KMS-11 (cell line): ENCODE data around the gene LRRC53.

Experiments used
- H2AFZ ChIP-seq: fragments of 200-600 bp; sonication (generic); 2 replicates; pipeline ENCODE4 v1.6.1; 2016; ENCODE audit warnings: antibody characterized with exemption, mixed run types, low read depth
- H3K27ac ChIP-seq: fragments of 200-600 bp; sonication (generic); 2 replicates; pipeline ENCODE4 v1.6.1; 2016; ENCODE audit warnings: mild to moderate bottlenecking, mixed run types
- H3K27me3 ChIP-seq: fragments of 200-600 bp; sonication (generic); 2 replicates; pipeline ENCODE4 v1.6.1; 2017; ENCODE audit warnings: mild to moderate bottlenecking, low read depth, mixed run types, moderate library complexity; ENCODE audit not compliant: insufficient read depth
- H3K36me3 ChIP-seq: fragments of 200-600 bp; sonication (generic); 2 replicates; pipeline ENCODE4 v1.6.1; 2017; ENCODE audit warnings: mild to moderate bottlenecking, mixed run types; ENCODE audit not compliant: insufficient read depth
- H3K4me1 ChIP-seq: fragments of 200-600 bp; sonication (generic); 2 replicates; pipeline ENCODE4 v1.6.1; 2016; ENCODE audit warnings: mild to moderate bottlenecking, low read depth, mixed run types; ENCODE audit not compliant: poor library complexity, severe bottlenecking
- H3K4me2 ChIP-seq: fragments of 200-600 bp; sonication (generic); 2 replicates; pipeline ENCODE4 v1.7.0; 2016; ENCODE audit warnings: mild to moderate bottlenecking, mixed run types
- H3K4me3 ChIP-seq: fragments of 200-600 bp; sonication (generic); IDR thresholded peaks from 2 replicates; pipeline ENCODE4 v1.6.1; 2017; ENCODE audit warnings: low read depth, low read length, mixed read lengths; ENCODE audit not compliant: insufficient read depth
- H3K79me2 ChIP-seq: fragments of 200-600 bp; sonication (generic); 2 replicates; pipeline ENCODE4 v1.6.1; 2016; ENCODE audit warnings: low read depth, mixed run types; ENCODE audit not compliant: insufficient read depth
- H3K9ac ChIP-seq: fragments of 200-600 bp; sonication (generic); 2 replicates; pipeline ENCODE4 v1.6.1; 2016; ENCODE audit warnings: mild to moderate bottlenecking, mixed run types
- H4K20me1 ChIP-seq: fragments of 200-600 bp; sonication (generic); 2 replicates; pipeline ENCODE4 v1.6.1; 2016; ENCODE audit warnings: mild to moderate bottlenecking, mixed run types; ENCODE audit not compliant: insufficient read depth
- TF ChIP-seq, protein P1 (sequence below): fragments of 200-600 bp; sonication (generic); conservative IDR thresholded peaks from 2 replicates; pipeline ENCODE4 v1.6.1; 2017; ENCODE audit warnings: low read depth, mild to moderate bottlenecking, antibody characterized with exemption, low read length, moderate library complexity, mixed read lengths

LRRC53 gene, protein sequence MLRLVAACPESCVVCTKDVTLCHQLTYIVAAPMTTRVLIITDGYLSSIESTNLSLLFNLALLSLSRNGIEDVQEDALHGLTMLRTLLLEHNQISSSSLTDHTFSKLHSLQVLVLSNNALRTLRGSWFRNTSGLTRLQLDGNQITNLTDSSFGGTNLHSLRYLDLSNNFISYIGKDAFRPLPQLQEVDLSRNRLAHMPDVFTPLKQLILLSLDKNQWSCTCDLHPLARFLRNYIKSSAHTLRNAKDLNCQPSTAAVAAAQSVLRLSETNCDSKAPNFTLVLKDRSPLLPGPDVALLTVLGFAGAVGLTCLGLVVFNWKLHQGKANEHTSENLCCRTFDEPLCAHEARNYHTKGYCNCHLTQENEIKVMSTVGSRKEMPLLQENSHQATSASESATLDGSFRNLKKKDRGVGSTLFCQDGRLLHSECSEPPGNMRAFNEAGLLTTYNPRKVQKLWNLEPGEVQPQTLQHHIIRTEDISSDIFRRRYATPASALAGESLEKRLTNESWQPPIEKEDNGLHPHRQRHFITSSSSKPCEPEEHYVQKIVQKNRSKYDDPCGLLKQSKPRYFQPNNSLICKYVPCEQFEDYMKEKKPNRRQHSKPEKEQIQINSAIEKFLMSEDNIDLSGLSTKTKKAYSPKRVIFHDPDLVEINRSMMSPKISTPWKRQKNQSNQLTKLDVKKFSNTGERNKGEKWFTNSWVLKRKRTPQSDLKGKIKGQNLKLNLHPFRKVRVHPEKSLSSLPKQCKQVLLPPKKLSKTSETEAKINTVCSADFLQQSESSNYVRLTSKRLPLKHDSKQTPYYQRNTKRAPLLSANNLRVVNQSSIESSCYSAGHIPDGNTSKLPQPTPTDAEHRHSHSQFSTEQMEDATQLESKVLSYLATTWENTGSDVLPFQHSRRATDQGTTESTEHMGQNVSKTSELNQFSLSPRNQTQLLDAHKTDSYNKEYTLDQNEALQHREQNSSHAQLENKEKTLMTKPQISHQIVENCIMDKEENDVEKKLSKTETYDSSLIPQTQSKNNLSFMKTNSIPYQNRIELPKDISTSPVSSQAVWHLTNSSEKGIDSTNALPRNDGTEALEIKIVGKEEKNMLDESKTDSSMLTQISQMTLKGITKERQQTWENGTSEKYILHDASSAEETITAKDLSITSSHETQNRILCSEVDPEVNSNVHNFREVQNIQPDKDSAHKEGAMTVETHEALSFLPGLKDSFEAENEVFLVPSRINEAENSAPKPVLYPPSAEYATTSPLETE

DNA sequence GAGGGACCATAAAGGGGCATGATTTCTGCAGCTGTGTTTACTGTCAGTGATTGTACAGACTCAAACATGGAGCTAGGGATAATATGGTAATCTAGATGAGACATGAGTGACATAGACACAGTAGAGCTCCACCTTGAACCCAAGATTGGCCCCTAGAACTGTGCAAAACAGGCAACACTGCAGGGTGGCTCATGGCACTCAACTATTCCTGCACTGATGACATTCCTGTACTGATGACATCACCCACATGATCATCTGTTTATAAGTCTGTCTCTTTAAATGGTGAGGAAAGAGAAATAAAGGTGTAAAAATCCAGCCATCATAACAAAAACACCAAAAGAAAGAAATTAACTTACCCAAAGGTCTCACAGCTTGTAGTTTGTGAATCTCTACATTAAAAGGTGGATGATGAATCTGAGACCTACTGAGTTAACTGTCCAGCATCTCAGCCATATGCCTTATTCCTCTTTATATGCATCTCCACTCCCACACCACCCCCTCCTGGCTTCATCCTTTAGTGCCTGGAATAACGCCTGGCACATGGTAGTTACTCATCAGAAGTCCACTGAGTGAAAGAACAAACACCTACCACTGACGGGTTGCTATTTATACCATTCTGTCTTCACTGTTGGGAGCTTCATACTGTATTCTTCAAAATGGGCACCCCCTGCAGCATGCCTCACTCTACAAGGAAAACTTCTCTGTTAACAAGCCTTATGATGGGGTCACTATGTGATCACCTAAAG is at the start of gene LRRC53:
Gene LRRC53, minus strand, starts transcription at position 442 of the 746 bp plus-strand sequence. CDS start 29,262 bp downstream, outside the sequence.
- Histone ChIP-seq H2AFZ (peak within 1 kb of the TSS; percentile 25; the same call in 1 of the 2 replicates), H3K9ac (no peak within 1 kb of the TSS), H4K20me1 (no peaks in the 10 kb centered on the region), H3K27me3 (no peaks in the 10 kb centered on the region), H3K4me1 (peaks cover 58% of the 10 kb centered on the region), H3K36me3 (no peaks in the 10 kb centered on the region), H3K79me2 (no peaks in the 10 kb centered on the region), H3K4me3 (no peak within 1 kb of the TSS), H3K27ac (peak within 1 kb of the TSS; percentile 75; the same call in 1 of the 2 replicates), H3K4me2 (peak within 1 kb of the TSS; percentile 80; the same call in 1 of the 2 replicates)
- TF ChIP-seq, protein P1, sequence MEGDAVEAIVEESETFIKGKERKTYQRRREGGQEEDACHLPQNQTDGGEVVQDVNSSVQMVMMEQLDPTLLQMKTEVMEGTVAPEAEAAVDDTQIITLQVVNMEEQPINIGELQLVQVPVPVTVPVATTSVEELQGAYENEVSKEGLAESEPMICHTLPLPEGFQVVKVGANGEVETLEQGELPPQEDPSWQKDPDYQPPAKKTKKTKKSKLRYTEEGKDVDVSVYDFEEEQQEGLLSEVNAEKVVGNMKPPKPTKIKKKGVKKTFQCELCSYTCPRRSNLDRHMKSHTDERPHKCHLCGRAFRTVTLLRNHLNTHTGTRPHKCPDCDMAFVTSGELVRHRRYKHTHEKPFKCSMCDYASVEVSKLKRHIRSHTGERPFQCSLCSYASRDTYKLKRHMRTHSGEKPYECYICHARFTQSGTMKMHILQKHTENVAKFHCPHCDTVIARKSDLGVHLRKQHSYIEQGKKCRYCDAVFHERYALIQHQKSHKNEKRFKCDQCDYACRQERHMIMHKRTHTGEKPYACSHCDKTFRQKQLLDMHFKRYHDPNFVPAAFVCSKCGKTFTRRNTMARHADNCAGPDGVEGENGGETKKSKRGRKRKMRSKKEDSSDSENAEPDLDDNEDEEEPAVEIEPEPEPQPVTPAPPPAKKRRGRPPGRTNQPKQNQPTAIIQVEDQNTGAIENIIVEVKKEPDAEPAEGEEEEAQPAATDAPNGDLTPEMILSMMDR: no peak

DNA sequence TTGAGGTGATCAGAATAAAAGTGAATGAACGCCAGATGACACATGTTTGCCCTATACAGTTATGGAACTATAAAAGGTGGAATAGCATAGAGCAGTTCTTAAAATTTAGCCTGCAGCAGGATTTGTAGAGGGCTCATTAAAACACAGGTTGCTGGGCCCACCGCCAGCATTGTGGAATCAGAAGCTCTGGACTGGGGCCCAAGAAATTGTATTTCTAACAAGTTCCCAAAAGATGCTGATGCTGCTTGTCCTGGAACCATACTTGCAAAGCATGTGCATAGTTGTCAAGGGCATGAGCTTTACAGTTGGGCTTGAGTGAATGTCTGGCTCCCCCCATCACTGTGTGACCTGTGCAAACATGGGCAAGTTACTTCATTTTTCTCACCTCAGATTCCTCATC is 37.5 kb upstream of the LRRC53 start:
- H3K36me3 ChIP-seq: no peaks in the 10 kb centered on the region
- no peak overlapping the region for H3K4me3 ChIP-seq
- no peaks in the 10 kb centered on the region for H3K4me1 ChIP-seq
- no peaks in the 10 kb centered on the region for H3K79me2 ChIP-seq
- H3K27ac ChIP-seq: no peak overlapping the region
- H3K9ac ChIP-seq: no peak overlapping the region
- H3K4me2 ChIP-seq: no peak overlapping the region
- H2AFZ ChIP-seq: no peak overlapping the region
- no peaks in the 10 kb centered on the region for H3K27me3 ChIP-seq
- TF ChIP-seq, protein P1: no peak
- no peaks in the 10 kb centered on the region for H4K20me1 ChIP-seq

DNA sequence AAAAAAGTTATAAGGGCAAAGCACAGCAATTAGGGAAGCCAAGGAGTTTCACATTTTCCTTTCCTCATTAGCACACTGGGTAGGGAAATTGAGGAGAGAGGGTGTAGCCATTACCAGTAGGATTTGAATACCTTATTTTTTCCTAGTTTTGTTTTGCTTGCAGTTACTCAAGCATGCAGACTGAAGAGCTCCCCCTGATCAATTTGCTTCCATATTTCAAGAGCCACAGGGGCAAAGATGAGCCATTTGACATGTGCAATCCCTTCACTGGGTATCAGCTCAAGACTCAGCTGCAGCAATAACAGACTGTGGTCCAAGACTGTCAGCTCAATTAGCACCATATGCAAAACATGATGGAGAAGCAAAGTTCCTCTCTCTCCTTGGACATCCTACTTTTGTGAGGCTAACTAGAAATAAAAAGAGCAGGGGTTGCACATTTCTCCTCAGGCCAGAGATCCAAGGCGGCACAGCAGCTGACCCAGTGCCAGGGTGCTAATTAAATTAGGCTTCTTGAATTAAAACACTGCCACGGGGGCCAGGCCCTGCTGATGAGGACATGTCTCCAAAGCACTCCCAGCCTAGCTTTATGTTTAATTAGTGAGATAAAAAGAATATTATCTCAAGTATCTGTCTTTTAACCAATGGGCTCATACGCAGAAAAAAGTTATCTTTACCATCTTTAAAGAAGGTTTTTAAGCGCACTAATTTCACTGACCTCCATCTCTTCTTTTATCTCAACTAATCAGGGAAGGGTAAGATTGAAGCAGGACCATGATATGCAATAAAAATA is 36.7 kb upstream of the LRRC53 start:
- no peak overlapping the region for H3K9ac ChIP-seq
- H3K27me3 ChIP-seq: no peaks in the 10 kb centered on the region
- H3K27ac ChIP-seq: no peak overlapping the region
- TF ChIP-seq, protein P1: no peak
- no peak overlapping the region for H3K4me3 ChIP-seq
- no peaks in the 10 kb centered on the region for H3K79me2 ChIP-seq
- no peak overlapping the region for H2AFZ ChIP-seq
- H3K4me2 ChIP-seq: no peak overlapping the region
- H4K20me1 ChIP-seq: no peaks in the 10 kb centered on the region
- no peaks in the 10 kb centered on the region for H3K36me3 ChIP-seq
- no peaks in the 10 kb centered on the region for H3K4me1 ChIP-seq
